ENCODE data around the gene CARHSP1. TPM values are rescaled to one million over a fixed set of nuclear protein-coding genes. Genes with fewer than 3 reads are reported as not detected.

Gene CARHSP1
- total RNA-seq, 1 donor from 2014 or later: 23.9 TPM

Other genes starting within 250 kb of the CARHSP1 start
- 27.3 TPM for gene METTL22, start 247.3 kb downstream of the CARHSP1 start, total RNA-seq
- gene ABAT, start 194.4 kb downstream of the CARHSP1 start, total RNA-seq: 14.5 TPM
- 16.4 TPM for gene TMEM186, start 71.4 kb downstream of the CARHSP1 start, total RNA-seq
- 13.7 TPM for gene PMM2, start 71.2 kb downstream of the CARHSP1 start, total RNA-seq
- not detected for gene LITAFD, start 13.3 kb upstream of the CARHSP1 start, total RNA-seq
- 54.7 TPM for gene USP7, start 94.9 kb upstream of the CARHSP1 start, total RNA-seq
- gene HAPSTR1, start 222.6 kb upstream of the CARHSP1 start, total RNA-seq: 52.3 TPM